HUES64 (cell line): ENCODE data around the gene FAM20A.

ENCODE experiments used
- H3K27ac ChIP-seq: 2 replicates; pipeline ENCODE4 v1.7.0; 2013; ENCODE audit warnings: low read depth, low read length, inconsistent platforms
- H3K27me3 ChIP-seq: 2 replicates; pipeline ENCODE4 v1.6.1; 2013; ENCODE audit warnings: mild to moderate bottlenecking, low read length; ENCODE audit not compliant: insufficient read depth
- H3K36me3 ChIP-seq: 2 replicates; pipeline ENCODE4 v1.6.1; 2013; ENCODE audit warnings: mild to moderate bottlenecking, low read length; ENCODE audit not compliant: insufficient read depth
- H3K4me1 ChIP-seq: 2 replicates; pipeline ENCODE4 v1.6.1; 2013; ENCODE audit warnings: mild to moderate bottlenecking, low read length, moderate library complexity; ENCODE audit not compliant: insufficient read depth
- H3K4me3 ChIP-seq: 2 replicates; pipeline ENCODE4 v1.5.1; 2013; ENCODE audit warnings: mild to moderate bottlenecking, low read length, moderate library complexity
- H3K9ac ChIP-seq: 2 replicates; pipeline ENCODE4 v1.6.1; 2013; ENCODE audit warnings: mild to moderate bottlenecking, low read depth, low read length
- H3K9me3 ChIP-seq: 2 replicates; pipeline ENCODE4 v1.6.1; 2013; ENCODE audit warnings: low read depth, low read length; ENCODE audit not compliant: insufficient read depth
- WGBS: fragments of 150-250, 120-280 bp; methylation state at CpG from one replicate; pipeline ENCODE4 v1.1.7; 2013; ENCODE audit warnings: missing lambda C conversion rate; 5-methylcytosine and 5-hydroxymethylcytosine counted together

Gene FAM20A

DNA sequence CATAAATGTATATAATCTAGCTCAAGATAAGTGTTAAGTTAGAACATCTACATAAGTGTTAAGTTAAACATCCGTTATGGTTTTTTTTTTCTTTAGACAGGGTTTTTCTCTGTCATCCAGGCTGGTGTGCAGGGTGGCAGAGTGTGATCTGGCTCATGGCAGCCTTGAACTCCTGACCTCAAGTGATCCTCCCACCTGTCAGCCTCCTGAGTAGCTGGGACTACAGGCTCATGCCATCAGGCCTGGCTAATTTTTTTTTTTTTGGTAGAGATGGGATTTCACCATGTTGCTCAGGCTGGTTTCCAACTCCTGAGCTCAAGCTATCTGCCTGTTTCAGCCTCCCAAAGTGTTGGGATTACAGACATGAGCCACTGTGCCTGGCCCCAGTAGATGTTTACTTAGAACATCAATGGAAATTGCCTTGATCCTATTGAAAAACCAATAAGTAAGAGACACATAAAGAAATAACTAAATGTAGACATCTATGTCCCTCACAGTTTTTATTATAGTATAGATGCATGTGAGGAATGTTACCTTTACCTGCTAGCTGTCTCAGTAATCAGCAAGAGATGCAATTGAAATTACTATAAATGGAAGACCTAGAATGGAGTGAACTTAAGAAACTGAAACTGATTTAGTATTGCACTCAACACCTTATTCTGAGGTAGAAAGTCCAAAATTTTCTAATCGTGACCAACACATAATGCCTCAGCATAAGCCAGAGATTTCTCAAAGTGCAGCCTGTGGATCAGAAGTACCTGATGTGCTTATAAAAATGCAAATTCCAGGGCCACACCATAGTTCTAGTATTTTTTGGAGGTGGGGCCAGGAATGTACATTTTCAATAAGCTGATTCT, 5.5 kb upstream of the FAM20A start:
- H3K9me3 ChIP-seq = peaks cover 34% of the 10 kb centered on the region
- no peak overlapping the region for H3K4me3 ChIP-seq
- no peak overlapping the region for H3K27ac ChIP-seq
- H3K27me3 ChIP-seq = peaks cover 11% of the 10 kb centered on the region
- 95% methylated on average over 2 of the region's 2 CpGs for WGBS
- no peak overlapping the region for H3K9ac ChIP-seq
- H3K4me1 ChIP-seq = peaks cover 30% of the 10 kb centered on the region
- H3K36me3 ChIP-seq = peaks cover 3% of the 10 kb centered on the region; the same call in 1 of the 2 replicates

DNA sequence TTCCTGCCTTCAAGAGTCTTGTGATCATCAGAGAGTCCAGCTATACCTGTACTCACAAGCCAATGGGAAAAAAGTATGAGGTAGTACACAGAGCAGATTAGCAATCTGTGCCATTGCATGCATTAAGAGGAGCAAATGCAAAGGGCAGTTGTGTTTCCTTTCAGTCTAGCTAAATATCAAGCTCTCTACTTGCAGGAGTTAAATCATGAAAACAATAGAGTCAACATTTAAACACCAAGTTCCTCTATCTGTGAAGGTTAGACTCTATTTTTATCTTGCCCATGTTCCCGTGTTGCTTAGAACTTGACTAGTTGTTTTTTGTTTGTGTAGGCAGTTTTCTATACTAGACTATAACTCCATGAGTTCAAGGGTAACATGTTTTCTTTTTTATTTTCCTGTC, 4.7 kb upstream of the FAM20A start:
- Histone ChIP-seq H3K4me1 (peaks cover 32% of the 10 kb centered on the region), H3K27ac (no peak overlapping the region), H3K27me3 (peaks cover 19% of the 10 kb centered on the region), H3K36me3 (peaks cover 3% of the 10 kb centered on the region; the same call in 1 of the 2 replicates), H3K9ac (no peak overlapping the region), H3K4me3 (no peak overlapping the region), H3K9me3 (peaks cover 34% of the 10 kb centered on the region)
- WGBS = no CpG with 5 or more reads among the region's 1 CpG

DNA sequence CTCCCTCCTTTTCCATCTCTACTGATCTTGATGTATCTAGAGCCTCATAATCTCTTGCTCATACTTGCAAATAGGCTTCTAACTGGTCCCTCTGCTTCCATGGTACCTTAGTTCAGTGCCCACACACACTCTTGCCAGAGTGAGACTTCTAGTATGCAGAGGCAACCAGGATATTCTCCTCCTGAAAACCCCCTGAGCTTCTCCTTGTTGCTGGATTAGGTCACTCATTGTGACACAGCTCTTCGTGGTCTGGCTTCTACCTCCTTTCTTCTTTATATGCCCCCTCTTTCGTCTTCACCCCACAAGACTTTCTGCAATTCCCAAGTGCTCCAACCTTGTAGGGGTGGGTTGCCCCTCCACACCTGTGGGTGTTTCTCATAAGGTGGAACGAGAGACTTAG, 2.5 kb upstream of the FAM20A start:
- Histone ChIP-seq H3K36me3 (peaks cover 3% of the 10 kb centered on the region; the same call in 1 of the 2 replicates), H3K4me3 (no peak overlapping the region), H3K9me3 (peaks cover 11% of the 10 kb centered on the region), H3K27me3 (peaks cover 40% of the 10 kb centered on the region), H3K4me1 (peaks cover 32% of the 10 kb centered on the region), H3K27ac (peak overlapping the region; percentile 87; the same call in 1 of the 2 replicates), H3K9ac (peak overlapping the region; percentile 26; the same call in 1 of the 2 replicates)
- 77% methylated on average over 3 of the region's 3 CpGs for WGBS

DNA sequence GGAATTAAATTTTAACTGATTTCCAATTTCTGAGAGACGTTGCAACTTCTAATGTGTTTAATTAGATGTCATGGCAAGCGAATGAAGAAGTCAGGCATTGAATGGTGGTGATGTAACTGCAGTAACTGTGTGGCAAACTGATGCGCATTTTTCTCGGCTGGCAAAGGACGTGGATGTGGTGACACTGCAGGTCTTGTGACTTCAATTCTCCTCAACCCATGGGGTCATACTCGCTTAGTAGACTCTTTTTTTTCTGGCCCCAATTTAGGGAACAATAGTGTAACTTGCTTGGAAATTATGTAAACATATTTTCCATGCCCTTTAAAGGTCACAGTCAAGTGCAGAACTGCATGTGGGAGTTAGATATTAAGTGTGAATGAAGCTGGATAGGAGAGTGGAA, 1.9 kb upstream of the FAM20A start:
- Histone ChIP-seq H3K27ac (no peak overlapping the region; the same call in 1 of the 2 replicates), H3K9ac (no peak overlapping the region), H3K4me1 (peaks cover 32% of the 10 kb centered on the region), H3K27me3 (peaks cover 41% of the 10 kb centered on the region), H3K36me3 (peaks cover under 1% of the 10 kb centered on the region; the same call in 1 of the 2 replicates), H3K4me3 (no peak overlapping the region), H3K9me3 (peaks cover 6% of the 10 kb centered on the region; the same call in 1 of the 2 replicates)
- 76% methylated on average over 6 of the region's 6 CpGs for WGBS

DNA sequence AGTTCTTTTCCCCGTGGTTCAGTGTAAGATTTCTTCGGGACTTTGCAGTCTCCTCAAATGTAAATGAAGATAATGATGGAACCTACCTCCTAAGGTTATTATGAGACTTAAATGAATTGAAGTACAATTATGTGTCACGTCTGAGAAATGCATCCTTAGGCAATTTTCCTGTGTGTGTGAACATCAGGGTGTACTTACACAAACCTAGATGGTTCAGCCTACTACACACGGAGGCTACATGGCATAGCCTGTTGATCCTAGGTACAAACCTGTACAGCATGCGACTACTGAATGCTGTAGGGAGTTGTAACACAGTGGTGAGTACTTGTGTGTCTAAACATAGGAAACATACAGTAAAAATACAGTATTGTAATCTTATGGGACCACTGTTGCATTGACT, 1.1 kb upstream of the FAM20A start:
- peaks cover 32% of the 10 kb centered on the region for H3K4me1 ChIP-seq
- WGBS = 77% methylated on average over 5 of the region's 5 CpGs

DNA sequence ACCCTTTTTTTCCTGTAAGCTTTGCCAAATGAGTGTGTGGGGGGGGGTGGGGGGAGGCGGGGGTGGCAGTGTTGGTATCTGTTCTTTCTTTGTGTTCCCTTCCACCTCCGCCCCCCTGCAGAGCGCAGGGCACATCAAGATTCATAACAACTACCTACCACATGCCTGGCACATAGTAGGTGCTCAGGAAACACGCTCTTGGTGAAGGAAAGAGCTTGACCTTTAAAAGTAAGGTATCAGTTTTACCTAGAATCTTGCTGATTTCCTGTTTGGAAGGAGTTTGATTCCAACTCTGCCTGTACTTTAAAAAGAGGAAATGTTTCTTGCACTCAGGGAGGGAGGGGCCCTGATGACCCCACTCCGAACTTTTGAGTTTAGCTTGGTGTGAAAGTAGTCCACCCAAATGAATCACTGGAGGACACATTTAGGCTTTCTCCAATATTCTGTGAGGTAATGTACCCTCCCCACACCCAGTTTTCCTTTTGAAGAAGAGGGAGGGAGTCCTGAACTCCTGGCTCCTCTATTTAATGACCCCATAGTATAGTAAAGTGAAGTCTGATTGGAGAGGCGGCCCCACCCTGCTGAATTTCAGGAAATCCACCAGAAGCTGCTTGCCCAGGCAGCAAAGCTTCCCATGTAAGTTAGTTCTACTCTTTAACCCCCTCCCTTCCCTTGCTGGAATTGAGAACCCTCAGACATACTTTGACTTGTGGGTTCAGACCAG, 560 bp upstream of the FAM20A start:
- no peaks in the 10 kb centered on the region for H3K9me3 ChIP-seq
- H3K27me3 ChIP-seq = peaks cover 41% of the 10 kb centered on the region
- no peaks in the 10 kb centered on the region for H3K36me3 ChIP-seq
- no peak overlapping the region; the same call in 1 of the 2 replicates for H3K27ac ChIP-seq
- peaks cover 32% of the 10 kb centered on the region for H3K4me1 ChIP-seq
- no peak overlapping the region for H3K9ac ChIP-seq
- WGBS = 84% methylated on average over 4 of the region's 6 CpGs
- peak overlapping the region; percentile 64 for H3K4me3 ChIP-seq

More for the DNA sequence above, 1.1 kb upstream of the FAM20A start:
- no peak overlapping the region for H3K27ac ChIP-seq
- H3K9me3 ChIP-seq = no peaks in the 10 kb centered on the region; the same call in 1 of the 2 replicates
- H3K36me3 ChIP-seq = no peaks in the 10 kb centered on the region
- no peak overlapping the region for H3K4me3 ChIP-seq
- peaks cover 41% of the 10 kb centered on the region for H3K27me3 ChIP-seq
- H3K9ac ChIP-seq = no peak overlapping the region

DNA sequence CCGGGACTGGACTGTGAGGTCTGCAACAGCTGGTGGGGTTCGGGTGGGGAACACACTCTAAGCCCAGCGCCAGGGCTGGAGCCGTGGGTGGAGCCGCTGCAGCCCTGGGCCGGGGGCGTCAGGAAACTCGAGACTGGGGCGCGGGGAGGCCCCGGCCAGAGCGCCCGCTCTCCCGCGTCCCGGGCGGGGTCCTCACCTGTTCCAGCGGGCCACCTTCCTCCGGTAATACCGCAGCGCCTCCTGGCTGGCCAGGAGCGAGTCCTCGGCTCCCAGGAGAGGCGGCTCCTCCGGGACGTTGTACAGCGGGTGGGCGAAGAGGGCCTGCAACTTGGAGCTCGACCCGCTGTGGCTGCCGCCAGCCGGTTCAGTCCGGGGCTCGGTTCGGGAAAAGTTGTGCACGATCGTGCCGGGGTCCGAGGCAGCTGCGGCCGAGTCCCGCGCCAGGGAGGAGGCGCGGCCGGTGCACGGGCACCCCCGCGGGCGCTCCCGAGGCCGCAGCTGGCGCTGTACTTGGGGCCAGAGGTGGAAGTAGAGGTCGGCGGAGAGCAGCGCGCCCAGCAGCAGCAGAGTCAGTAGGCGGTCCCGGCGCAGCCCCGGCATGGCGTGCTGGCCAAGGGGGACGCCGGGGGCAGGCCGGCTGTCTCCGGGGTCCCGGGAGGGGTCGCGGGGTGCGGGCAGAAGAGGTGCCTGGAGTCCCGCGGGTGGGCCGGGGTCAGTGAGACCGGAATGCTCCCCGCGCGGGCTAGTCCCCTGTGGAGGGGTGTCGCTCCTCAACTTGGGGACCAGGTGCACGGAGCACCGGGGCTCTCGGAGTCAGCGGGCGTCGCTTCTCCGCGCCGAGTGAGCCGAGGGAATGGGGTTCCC, 868 bp downstream of the FAM20A start:
- Histone ChIP-seq H3K9ac (peak overlapping the region; percentile 68), H3K36me3 (no peaks in the 10 kb centered on the region), H3K27me3 (peaks cover 41% of the 10 kb centered on the region), H3K4me1 (peaks cover 30% of the 10 kb centered on the region), H3K4me3 (peak overlapping the region; percentile 64), H3K9me3 (no peaks in the 10 kb centered on the region), H3K27ac (peak overlapping the region; percentile 7; the same call in 1 of the 2 replicates)
- under 1% methylated on average over 88 of the region's 88 CpGs for WGBS

DNA sequence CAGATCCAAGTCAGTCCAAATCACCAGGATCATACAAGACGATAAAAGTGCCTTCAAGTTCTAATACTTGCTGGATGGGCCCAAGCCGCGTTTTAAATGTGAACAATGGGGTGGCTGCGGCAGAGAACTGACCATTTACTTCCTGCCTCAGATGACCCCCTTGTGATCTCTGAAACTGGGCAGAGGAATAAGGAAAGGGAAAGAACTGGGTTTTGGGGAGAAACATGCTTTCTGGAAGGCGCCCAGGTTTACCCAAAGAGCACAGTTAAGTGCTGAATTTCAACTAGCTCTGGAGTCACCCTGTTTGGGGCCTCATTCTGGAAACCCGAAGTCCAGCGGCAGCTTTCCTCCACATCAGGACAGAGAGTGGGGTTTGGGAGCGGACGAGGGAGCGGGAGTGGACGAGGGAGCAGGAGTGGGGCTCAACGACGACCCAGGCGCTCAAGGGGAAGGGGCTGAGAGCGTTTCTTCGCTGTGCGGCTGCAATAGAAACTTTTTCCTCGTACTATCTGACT, 1.6 kb downstream of the FAM20A start:
- peak overlapping the region; percentile 68 for H3K9ac ChIP-seq
- peaks cover 24% of the 10 kb centered on the region for H3K4me1 ChIP-seq
- peak overlapping the region; percentile 7; the same call in 1 of the 2 replicates for H3K27ac ChIP-seq
- no peaks in the 10 kb centered on the region for H3K36me3 ChIP-seq
- peak overlapping the region; percentile 64 for H3K4me3 ChIP-seq
- no peaks in the 10 kb centered on the region for H3K9me3 ChIP-seq
- H3K27me3 ChIP-seq = peaks cover 41% of the 10 kb centered on the region
- 7% methylated on average over 18 of the region's 18 CpGs for WGBS

DNA sequence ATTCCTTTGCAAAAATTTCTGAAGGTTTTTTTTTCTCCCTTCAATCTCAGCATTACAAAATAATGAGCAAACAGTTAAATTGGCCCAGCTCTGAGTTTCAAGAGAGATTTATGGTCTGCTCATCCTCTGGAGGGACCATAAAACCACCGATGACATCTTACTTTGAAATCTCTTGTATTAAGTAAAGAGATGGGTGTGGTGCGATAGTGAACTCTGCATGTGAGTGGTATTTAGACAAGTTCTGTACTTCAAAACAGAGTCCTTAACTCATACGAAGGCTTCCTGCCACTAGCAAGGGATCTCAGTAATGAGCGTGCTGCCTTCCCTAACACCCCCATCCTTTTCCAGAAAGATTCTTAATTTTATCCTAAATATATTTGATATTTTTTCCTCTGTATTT, 2.1 kb downstream of the FAM20A start:
- WGBS = 39% methylated on average over 3 of the region's 4 CpGs
- peaks cover 41% of the 10 kb centered on the region for H3K27me3 ChIP-seq
- H3K27ac ChIP-seq = no peak overlapping the region
- peak overlapping the region; percentile 64 for H3K4me3 ChIP-seq
- no peaks in the 10 kb centered on the region for H3K9me3 ChIP-seq
- H3K36me3 ChIP-seq = no peaks in the 10 kb centered on the region
- H3K9ac ChIP-seq = no peak overlapping the region; the same call in 1 of the 2 replicates
- peaks cover 24% of the 10 kb centered on the region for H3K4me1 ChIP-seq

DNA sequence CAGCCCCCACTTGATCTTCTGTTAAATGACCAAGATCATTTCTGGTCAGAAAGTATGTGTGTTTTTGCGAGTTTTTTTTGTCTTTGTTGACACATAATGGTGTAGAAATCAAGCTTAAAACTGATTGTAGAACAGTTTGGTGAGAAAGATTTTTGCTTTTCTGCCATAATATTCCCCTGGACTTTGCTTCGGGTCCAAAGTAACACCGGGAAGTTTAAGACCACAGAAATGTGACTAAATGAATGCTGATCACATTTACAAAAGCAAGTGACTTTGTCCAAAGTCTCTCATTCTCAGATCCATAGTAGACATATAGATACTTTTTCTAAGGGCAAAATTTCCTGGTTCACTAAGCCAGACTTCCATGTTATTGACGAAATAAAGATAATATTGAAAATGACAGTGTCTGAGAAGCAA, 2.6 kb downstream of the FAM20A start:
- no peak overlapping the region for H3K9ac ChIP-seq
- peaks cover 41% of the 10 kb centered on the region for H3K27me3 ChIP-seq
- H3K27ac ChIP-seq = no peak overlapping the region
- no peaks in the 10 kb centered on the region for H3K36me3 ChIP-seq
- peaks cover 20% of the 10 kb centered on the region for H3K4me1 ChIP-seq
- peak overlapping the region; percentile 64 for H3K4me3 ChIP-seq
- no peaks in the 10 kb centered on the region for H3K9me3 ChIP-seq
- 91% methylated on average over 4 of the region's 4 CpGs for WGBS
